Activated CD4-positive, CD25-positive, alpha-beta regulatory T cell treated with anti-CD3 and anti-CD28 coated beads, Interleukin-2, amount 50 U/mL, for 72 hours (primary cell): ENCODE data around the gene MFSD11.
"Not testable (repeated sequence)": the region's sequence is repeated elsewhere in the genome, so short reads cannot be mapped to it uniquely, and the experiment has no call there.

Experiments used
- DNase-seq: peaks from one replicate; pipeline ENCODE4 v3.0.0; 2021

The MFSD11 gene

GRCh38 chr17:76727745-76728456, 10.0 kb upstream of the MFSD11 start:
- DNase-seq: no peak

- DNase-seq: not testable (repeated sequence)
Observed at GRCh38 chr17:76731800-76732733, 5.9 kb upstream of the MFSD11 start.

GRCh38 chr17:76732734-76733617, 4.9 kb upstream of the MFSD11 start:
- no peak for DNase-seq

GRCh38 chr17:76733618-76733957, 4.3 kb upstream of the MFSD11 start:
- no peak for DNase-seq

GRCh38 chr17:76734080-76734840, 3.7 kb upstream of the MFSD11 start:
- DNase-seq: no peak

GRCh38 chr17:76735006-76735405, 2.9 kb upstream of the MFSD11 start:
- DNase-seq: no peak

GRCh38 chr17:76735586-76736348, 2.2 kb upstream of the MFSD11 start:
- DNase-seq: no peak

GRCh38 chr17:76736349-76737081, 1.4 kb upstream of the MFSD11 start:
- DNase-seq: peak; percentile 69

- DNase-seq: peak; percentile 98
Observed at GRCh38 chr17:76737082-76737675, 740 bp upstream of the MFSD11 start, which contains the start of gene SRSF2. Gene SRSF2 (minus strand): TSS chr17:76737331. CDS start chr17:76737160, 171 bp downstream.

GRCh38 chr17:76738468-76738850, 540 bp downstream of the MFSD11 start:
- no peak for DNase-seq

GRCh38 chr17:76739568-76740115, 1.7 kb downstream of the MFSD11 start:
- DNase-seq: not testable (repeated sequence)

- DNase-seq: no peak
Observed at GRCh38 chr17:76740329-76741118, 2.6 kb downstream of the MFSD11 start.

- no peak for DNase-seq
Observed at GRCh38 chr17:76742958-76743357, 5.0 kb downstream of the MFSD11 start.

GRCh38 chr17:76744747-76745146, 6.8 kb downstream of the MFSD11 start:
- no peak for DNase-seq

- DNase-seq: not testable (repeated sequence)
Observed at GRCh38 chr17:76745785-76746184, 7.9 kb downstream of the MFSD11 start.

- DNase-seq: no peak
Observed at GRCh38 chr17:76747716-76748363, 9.9 kb downstream of the MFSD11 start.

- DNase-seq: no peak
Observed at GRCh38 chr17:76748657-76749056, 10.7 kb downstream of the MFSD11 start.

GRCh38 chr17:76751416-76751993, 13.6 kb downstream of the MFSD11 start:
- DNase-seq: no peak
